ENCODE data around the gene AFG1L.

GRCh38 chr6:108555399-108556052 is 260.7 kb downstream of the AFG1L start:
- TF ChIP-seq POLR2AphosphoS5 (IDR thresholded peaks at IDR 0.05) (peak; percentile 82), CTCF (IDR thresholded peaks at IDR 0.05) (no peak), POLR2A (IDR thresholded peaks at IDR 0.05) (no peak)

Data from prostate gland (tissue), 2 donors.